Ovary (tissue), 9 donors: ENCODE results near the gene BSN. TPM values are rescaled to one million over a fixed set of nuclear protein-coding genes. Genes with fewer than 3 reads are reported as not detected.

ENCODE experiments used
- DNase-seq, 5 donors: peaks; one replicate each; pipeline ENCODE4 v3.0.0-alpha.2; 2019 to 2020
- H3K27ac ChIP-seq, 2 donors: fragments of 200-600 bp; one replicate each; pipeline versions ENCODE4 v1.5.1 to v1.8.0; 2019 to 2022
- H3K27me3 ChIP-seq: fragments of 200-600 bp; one replicate; pipeline ENCODE4 v1.8.0; 2022
- H3K36me3 ChIP-seq: fragments of 200-600 bp; sonication (generic); one replicate; pipeline ENCODE4 v1.5.1; 2019
- H3K4me1 ChIP-seq: one replicate; pipeline ENCODE4 v1.8.1; 2013; ENCODE audit warnings: mild to moderate bottlenecking, moderate library complexity; ENCODE audit not compliant: insufficient read depth
- H3K4me3 ChIP-seq: fragments of 200-600 bp; sonication (generic); one replicate; pipeline ENCODE4 v1.5.1; 2017
- H3K9me3 ChIP-seq, 2 donors: fragments of 200-600 bp in 1 of 2; sonication (generic) in 1 of 2; one replicate each; pipeline versions ENCODE4 v1.5.1 to v1.8.1; 2013 to 2019; ENCODE audit warnings: mild to moderate bottlenecking in 1 of 2, moderate library complexity in 1 of 2
- EP300 ChIP-seq: sonication (generic); formaldehyde crosslinking; IDR thresholded peaks from one replicate; pipeline ENCODE4 v1.6.1; 2017; ENCODE audit warnings: antibody characterized with exemption
- POLR2A ChIP-seq: fragments of 450-650 bp; IDR thresholded peaks from one replicate; pipeline ENCODE4 v1.6.1; 2017; ENCODE audit warnings: antibody characterized with exemption, mild to moderate bottlenecking, moderate library complexity
- WGBS, 3 donors: extraction: QIAGEN DNeasy Blood & Tissue Kit in 1 of 3; methylation state at CpG; one replicate each; pipeline versions ENCODE4 v1.1.5 to v1.1.7; 2013 to 2017; 5-methylcytosine and 5-hydroxymethylcytosine counted together
- intact Hi-C, 4 donors: fragments of 100-400 bp; cut with DNase I; formaldehyde crosslinking; loops; one replicate each; pipeline versions ENCODE4 v1.11.0 to v1.15.1; 2022 to 2023
- polyA plus RNA-seq, 2 donors: library from polyadenylated mRNA; stranded (reverse); fragments of 200-250 nt in 1 of 2; fragments of 350-450 nt in 1 of 2; fragmentation: Illumina TruSeq in 1 of 2; extraction: RNeasy Lipid Tissue Mini Kit (QIAGEN cat#74804) in 1 of 2; gene quantifications; one replicate each; pipeline ENCODE4 v1.2.3, GENCODE V29; 2013 to 2014
- total RNA-seq, 7 donors: library from RNA; depleted of rRNA in 2 of 7; stranded (reverse); fragments of >200 nt in 2 of 7; fragmentation: NEBNext Ultra II Directional in 3 of 7; extraction: Animal tissue kit (Norgen Biotek cat#: 25700) in 3 of 7; gene quantifications; one replicate each; pipeline versions ENCODE4 v1.1.0 to v1.2.4, GENCODE V29; 2016 to 2023
- TF ChIP-seq, protein P1 (sequence below), 3 donors: fragments of 450-650 bp in 2 of 3; fragments of 200-600 bp in 1 of 3; IDR thresholded peaks; one replicate each; pipeline versions ENCODE4 v1.5.1 to v1.8.0; 2016 to 2022; ENCODE audit warnings: antibody characterized with exemption in 3 of 3, mild to moderate bottlenecking in 1 of 3
- donor health status: DM: no; HTN: no; CAD: no; lungs with moderate emphysema.
- donor health status: DM: no; HTN: no; CAD: no.
- donor health status: Bipolar disorder and iron deficiency.
- donor health status: DM: yes; HTN: yes; CAD: no.
- donor health status: DM: no; HTN: no; CAD: no.
- donor health status: DM: yes; HTN: yes; CAD: no.

BSN gene
- total and polyA plus RNA-seq, 9 donors, result 0.12 to 3.5 (median 0.77) TPM

DNA sequence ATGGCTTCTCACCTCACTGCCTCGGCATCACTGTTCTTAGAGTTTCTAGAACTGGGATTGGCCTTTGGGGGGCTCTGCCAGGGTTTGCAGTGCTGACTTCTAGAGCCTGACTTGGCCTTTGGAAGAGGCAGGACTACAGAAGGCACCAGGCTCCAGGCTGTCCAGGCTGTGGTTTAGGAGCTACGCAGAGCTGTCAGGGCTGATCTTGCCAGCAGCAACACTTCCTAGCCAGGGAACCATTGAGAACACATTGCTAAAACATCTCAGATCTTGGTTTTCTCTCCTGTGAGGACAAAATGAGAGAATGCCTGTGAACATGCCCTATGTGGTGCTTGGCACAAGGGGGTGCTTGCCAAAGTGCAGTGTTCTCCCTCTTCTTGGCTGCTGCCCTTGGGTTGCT, 85.3 kb downstream of the BSN start:
- intact Hi-C loops, result no loop called here
- Histone ChIP-seq H3K4me1 (peaks cover 2% of the 10 kb centered on the region), H3K9me3 (no peaks in the 10 kb centered on the region), H3K27me3 (no peaks in the 10 kb centered on the region), H3K27ac (no peak overlapping the region), H3K36me3 (no peaks in the 10 kb centered on the region), H3K4me3 (no peak overlapping the region)
- no peak for TF ChIP-seq POLR2A
- TF ChIP-seq, protein P1, sequence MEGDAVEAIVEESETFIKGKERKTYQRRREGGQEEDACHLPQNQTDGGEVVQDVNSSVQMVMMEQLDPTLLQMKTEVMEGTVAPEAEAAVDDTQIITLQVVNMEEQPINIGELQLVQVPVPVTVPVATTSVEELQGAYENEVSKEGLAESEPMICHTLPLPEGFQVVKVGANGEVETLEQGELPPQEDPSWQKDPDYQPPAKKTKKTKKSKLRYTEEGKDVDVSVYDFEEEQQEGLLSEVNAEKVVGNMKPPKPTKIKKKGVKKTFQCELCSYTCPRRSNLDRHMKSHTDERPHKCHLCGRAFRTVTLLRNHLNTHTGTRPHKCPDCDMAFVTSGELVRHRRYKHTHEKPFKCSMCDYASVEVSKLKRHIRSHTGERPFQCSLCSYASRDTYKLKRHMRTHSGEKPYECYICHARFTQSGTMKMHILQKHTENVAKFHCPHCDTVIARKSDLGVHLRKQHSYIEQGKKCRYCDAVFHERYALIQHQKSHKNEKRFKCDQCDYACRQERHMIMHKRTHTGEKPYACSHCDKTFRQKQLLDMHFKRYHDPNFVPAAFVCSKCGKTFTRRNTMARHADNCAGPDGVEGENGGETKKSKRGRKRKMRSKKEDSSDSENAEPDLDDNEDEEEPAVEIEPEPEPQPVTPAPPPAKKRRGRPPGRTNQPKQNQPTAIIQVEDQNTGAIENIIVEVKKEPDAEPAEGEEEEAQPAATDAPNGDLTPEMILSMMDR (IDR thresholded peaks at IDR 0.05), result no peak
- no peak for TF ChIP-seq EP300
- DNase-seq, result no peak
- WGBS, 3 donors, result 84 to 90% (median 87%) methylated on average over 2 of the region's 2 CpGs

DNA sequence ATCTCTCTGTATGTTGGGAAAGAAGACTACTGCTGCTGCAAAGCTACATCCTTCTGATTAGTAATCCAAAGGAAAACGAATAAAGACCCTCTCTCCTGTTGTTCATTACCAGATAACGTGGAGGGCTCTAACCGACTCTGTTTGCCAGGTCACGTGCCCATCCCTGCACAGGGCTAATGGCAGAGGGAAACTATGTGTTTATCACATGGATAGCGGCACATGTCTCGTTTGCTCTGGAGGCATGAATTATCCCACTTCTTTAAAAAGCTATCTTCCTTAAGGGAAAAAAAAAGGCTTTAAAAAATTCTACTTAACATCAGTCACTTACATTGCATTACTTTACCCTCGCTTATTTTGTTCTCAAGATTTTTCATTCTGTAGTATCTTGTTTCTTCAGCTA, 87.0 kb downstream of the BSN start:
- Histone ChIP-seq H3K4me1 (peaks cover 2% of the 10 kb centered on the region), H3K27me3 (no peaks in the 10 kb centered on the region), H3K27ac (no peak overlapping the region), H3K9me3 (no peaks in the 10 kb centered on the region), H3K4me3 (no peak overlapping the region), H3K36me3 (no peaks in the 10 kb centered on the region)
- WGBS, 3 donors, result 44 to 54% (median 44%) methylated on average over 7 of the region's 7 CpGs
- no peak for DNase-seq
- no peak for TF ChIP-seq POLR2A
- TF ChIP-seq, protein P1 (IDR thresholded peaks at IDR 0.05), result no peak
- TF ChIP-seq EP300, result no peak
- intact Hi-C loops, result no loop called here

DNA sequence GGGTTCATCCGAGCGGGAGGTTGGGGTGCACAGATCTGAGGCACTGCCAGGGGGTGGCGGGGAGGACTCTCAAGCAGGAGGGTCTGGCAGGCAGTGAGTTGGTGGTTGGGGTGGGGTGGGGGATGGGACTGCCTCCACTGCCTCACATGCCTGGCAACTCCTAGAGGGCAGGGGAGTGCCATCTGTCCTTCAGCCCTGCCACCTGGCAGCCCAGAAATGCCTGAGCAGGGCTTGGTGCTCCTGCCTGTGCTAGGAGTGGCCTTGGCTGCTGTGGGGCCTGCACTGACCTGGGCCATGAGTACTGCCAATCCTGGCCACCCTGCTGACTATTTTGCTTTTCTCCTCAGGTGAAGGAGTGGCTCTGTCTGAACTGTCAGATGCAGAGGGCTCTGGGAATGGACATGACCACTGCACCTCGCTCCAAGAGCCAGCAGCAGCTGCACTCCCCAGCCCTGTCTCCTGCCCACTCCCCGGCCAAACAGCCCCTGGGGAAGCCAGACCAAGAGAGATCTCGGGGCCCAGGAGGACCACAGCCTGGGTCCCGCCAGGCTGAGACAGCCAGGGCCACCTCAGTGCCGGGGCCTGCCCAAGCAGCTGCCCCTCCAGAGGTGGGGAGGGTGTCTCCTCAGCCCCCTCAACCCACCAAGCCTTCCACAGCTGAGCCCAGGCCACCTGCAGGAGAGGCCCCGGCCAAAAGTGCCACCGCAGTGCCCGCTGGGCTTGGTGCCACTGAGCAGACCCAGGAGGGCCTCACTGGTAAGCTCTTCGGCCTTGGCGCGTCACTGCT, 87.8 kb downstream of the BSN start:
- Histone ChIP-seq H3K36me3 (no peaks in the 10 kb centered on the region), H3K27me3 (no peaks in the 10 kb centered on the region), H3K4me3 (no peak overlapping the region), H3K4me1 (no peaks in the 10 kb centered on the region), H3K27ac (no peak overlapping the region), H3K9me3 (no peaks in the 10 kb centered on the region)
- intact Hi-C loops, result no loop called here
- no peak for DNase-seq
- TF ChIP-seq, protein P1 (IDR thresholded peaks at IDR 0.05), result no peak
- TF ChIP-seq POLR2A (no peak), EP300 (no peak)
- WGBS, 3 donors, result 91 to 98% (median 94%) methylated on average over 10 to 14 of the region's 14 CpGs

DNA sequence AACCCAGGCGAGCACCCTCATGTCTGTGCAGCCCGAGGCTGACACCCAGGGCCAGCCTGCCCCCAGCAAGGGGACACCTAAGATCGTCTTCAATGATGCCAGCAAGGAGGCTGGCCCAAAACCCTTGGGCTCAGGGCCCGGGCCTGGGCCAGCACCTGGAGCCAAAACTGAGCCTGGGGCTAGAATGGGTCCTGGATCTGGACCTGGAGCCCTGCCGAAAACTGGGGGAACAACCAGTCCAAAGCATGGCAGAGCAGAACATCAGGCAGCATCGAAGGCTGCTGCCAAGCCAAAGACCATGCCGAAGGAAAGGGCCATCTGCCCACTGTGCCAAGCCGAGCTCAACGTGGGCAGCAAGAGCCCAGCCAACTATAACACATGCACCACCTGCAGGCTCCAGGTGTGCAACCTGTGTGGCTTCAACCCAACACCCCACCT, 88.5 kb downstream of the BSN start:
- no peaks in the 10 kb centered on the region for H3K27me3 ChIP-seq
- no peak for DNase-seq
- WGBS, 3 donors, result 89 to 96% (median 90%) methylated on average over 5 to 9 of the region's 9 CpGs
- intact Hi-C loops, result no loop called here
- no peak overlapping the region for H3K27ac ChIP-seq
- TF ChIP-seq EP300 (no peak), POLR2A (no peak)
- TF ChIP-seq, protein P1 (IDR thresholded peaks at IDR 0.05), result no peak
- no peaks in the 10 kb centered on the region for H3K9me3 ChIP-seq
- H3K4me1 ChIP-seq, result no peaks in the 10 kb centered on the region
- no peaks in the 10 kb centered on the region for H3K36me3 ChIP-seq
- no peak overlapping the region for H3K4me3 ChIP-seq
